Measurements from ENCODE around the gene ZNF574.

DNA sequence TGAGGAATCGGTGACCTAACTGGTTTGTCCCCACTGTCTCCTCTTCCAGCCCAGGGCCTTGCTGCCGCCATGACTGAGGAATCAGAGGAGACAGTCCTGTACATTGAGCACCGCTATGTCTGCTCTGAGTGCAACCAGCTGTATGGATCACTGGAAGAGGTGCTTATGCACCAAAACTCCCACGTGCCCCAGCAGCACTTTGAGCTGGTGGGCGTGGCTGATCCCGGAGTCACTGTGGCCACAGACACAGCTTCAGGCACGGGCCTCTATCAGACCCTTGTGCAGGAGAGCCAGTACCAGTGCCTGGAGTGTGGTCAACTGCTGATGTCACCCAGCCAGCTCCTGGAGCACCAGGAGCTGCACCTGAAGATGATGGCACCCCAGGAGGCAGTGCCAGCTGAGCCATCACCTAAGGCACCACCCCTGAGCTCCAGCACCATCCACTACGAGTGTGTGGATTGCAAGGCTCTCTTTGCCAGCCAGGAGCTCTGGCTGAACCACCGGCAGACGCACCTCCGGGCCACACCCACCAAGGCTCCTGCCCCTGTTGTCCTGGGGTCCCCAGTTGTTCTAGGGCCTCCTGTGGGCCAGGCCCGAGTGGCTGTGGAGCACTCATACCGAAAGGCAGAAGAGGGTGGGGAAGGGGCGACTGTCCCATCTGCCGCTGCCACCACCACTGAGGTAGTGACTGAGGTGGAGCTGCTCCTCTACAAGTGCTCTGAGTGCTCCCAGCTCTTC, 2.7 kb downstream of the ZNF574 start:
- TF ChIP-seq CTCF (conservative IDR thresholded peaks at IDR 0.05; ENCODE audit: low read depth, low read length) (no peak), EZH2 (IDR thresholded peaks at IDR 0.05; ENCODE audit: borderline replicate concordance, low read depth, low read length, poor library complexity, severe bottlenecking) (no peak)
